Thyroid gland (tissue), 4 donors: ENCODE data around the gene SV2A. TPM values are rescaled to one million over a fixed set of nuclear protein-coding genes. Genes with fewer than 3 reads are reported as not detected.

ENCODE experiments used
- DNase-seq, 2 donors: peaks; one replicate each; pipeline ENCODE4 v3.0.0-alpha.2; 2019
- H3K27ac ChIP-seq, 3 donors: fragments of 200-600 bp; sonication (generic); 1 replicate in 2 of 3; 2 replicates in 1 of 3; pipeline ENCODE4 v1.5.1; 2016 to 2019; ENCODE audit warnings: mild to moderate bottlenecking in 1 of 3, moderate library complexity in 1 of 3
- H3K27me3 ChIP-seq: fragments of 200-600 bp; sonication (generic); one replicate; pipeline ENCODE4 v1.5.1; 2019
- H3K36me3 ChIP-seq, 2 donors: fragments of 200-600 bp; sonication (generic); one replicate each; pipeline ENCODE4 v1.5.1; 2016 to 2019
- H3K4me1 ChIP-seq, 2 donors: fragments of 200-600 bp; sonication (generic); one replicate each; pipeline ENCODE4 v1.5.1; 2017 to 2019
- H3K4me3 ChIP-seq, 3 donors: fragments of 200-600 bp; sonication (generic); replicated peaks in 1 of 3; 1 replicate in 2 of 3; 2 replicates in 1 of 3; pipeline ENCODE4 v1.5.1; 2016; ENCODE audit warnings: mild to moderate bottlenecking in 1 of 3
- H3K9me3 ChIP-seq: fragments of 200-600 bp; sonication (generic); one replicate; pipeline ENCODE4 v1.5.1; 2017
- POLR2A ChIP-seq, 2 donors: fragments of 450-650 bp; IDR thresholded peaks; one replicate each; pipeline ENCODE4 v1.6.1; 2017; ENCODE audit warnings: antibody characterized with exemption in 2 of 2, mild to moderate bottlenecking in 2 of 2, moderate library complexity in 1 of 2
- WGBS, 2 donors: methylation state at CpG; one replicate each; pipeline ENCODE4 v1.1.5; 2017; 5-methylcytosine and 5-hydroxymethylcytosine counted together
- intact Hi-C: fragments of 100-400 bp; cut with DNase I; formaldehyde crosslinking; loops from one replicate; pipeline ENCODE4 v1.15.1; 2023
- total RNA-seq, 4 donors: library from RNA; depleted of rRNA; stranded (reverse); fragments of >200 nt; gene quantifications; one replicate each; pipeline ENCODE4 v1.2.3, GENCODE V29; 2016
- TF ChIP-seq, protein P1 (sequence below), 6 experiments: fragments of 200-600 bp in 3 of 6; fragments of 450-650 bp in 3 of 6; sonication (generic) in 3 of 6; IDR thresholded peaks; one replicate each; pipeline ENCODE4 v1.5.1; 2016 to 2019; ENCODE audit warnings: antibody characterized with exemption in 6 of 6, mild to moderate bottlenecking in 2 of 6, inconsistent platforms in 1 of 6, moderate library complexity in 1 of 6

SV2A gene
- total RNA-seq, 4 donors from 2014 or later = 3.0 to 5.9 (median 4.0) TPM

- no peak for DNase-seq
- 15 to 21% methylated on average over 10 of the region's 10 CpGs for WGBS, 2 donors
- H3K36me3 ChIP-seq = no peaks in the 10 kb centered on the region
- TF ChIP-seq, protein P1, sequence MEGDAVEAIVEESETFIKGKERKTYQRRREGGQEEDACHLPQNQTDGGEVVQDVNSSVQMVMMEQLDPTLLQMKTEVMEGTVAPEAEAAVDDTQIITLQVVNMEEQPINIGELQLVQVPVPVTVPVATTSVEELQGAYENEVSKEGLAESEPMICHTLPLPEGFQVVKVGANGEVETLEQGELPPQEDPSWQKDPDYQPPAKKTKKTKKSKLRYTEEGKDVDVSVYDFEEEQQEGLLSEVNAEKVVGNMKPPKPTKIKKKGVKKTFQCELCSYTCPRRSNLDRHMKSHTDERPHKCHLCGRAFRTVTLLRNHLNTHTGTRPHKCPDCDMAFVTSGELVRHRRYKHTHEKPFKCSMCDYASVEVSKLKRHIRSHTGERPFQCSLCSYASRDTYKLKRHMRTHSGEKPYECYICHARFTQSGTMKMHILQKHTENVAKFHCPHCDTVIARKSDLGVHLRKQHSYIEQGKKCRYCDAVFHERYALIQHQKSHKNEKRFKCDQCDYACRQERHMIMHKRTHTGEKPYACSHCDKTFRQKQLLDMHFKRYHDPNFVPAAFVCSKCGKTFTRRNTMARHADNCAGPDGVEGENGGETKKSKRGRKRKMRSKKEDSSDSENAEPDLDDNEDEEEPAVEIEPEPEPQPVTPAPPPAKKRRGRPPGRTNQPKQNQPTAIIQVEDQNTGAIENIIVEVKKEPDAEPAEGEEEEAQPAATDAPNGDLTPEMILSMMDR (IDR thresholded peaks at IDR 0.05) = no peak
- TF ChIP-seq POLR2A (IDR thresholded peaks at IDR 0.05) = no peak
- H3K4me1 ChIP-seq = peaks cover 0 to 10% of the 10 kb centered on the region in 2 donors
- H3K9me3 ChIP-seq = no peaks in the 10 kb centered on the region
- intact Hi-C loops = no loop called here
- H3K4me3 ChIP-seq = peak overlapping the region in 1 of 3 donors; percentile 45
- H3K27me3 ChIP-seq = no peaks in the 10 kb centered on the region
- no peak overlapping the region for H3K27ac ChIP-seq
Observed at GRCh38 chr1:149916898-149917252, 769 bp downstream of the SV2A start.

- no peak for DNase-seq
- Histone ChIP-seq H3K4me1 (peaks cover 0 to 10% of the 10 kb centered on the region in 2 donors), H3K4me3 (no peak overlapping the region), H3K27ac (no peak overlapping the region), H3K27me3 (no peaks in the 10 kb centered on the region), H3K36me3 (no peaks in the 10 kb centered on the region), H3K9me3 (no peaks in the 10 kb centered on the region)
- WGBS, 2 donors = 26 to 33% methylated on average over 9 of the region's 9 CpGs
- intact Hi-C loops = no loop called here
- TF ChIP-seq, protein P1 (IDR thresholded peaks at IDR 0.05) = no peak
Observed at GRCh38 chr1:149916193-149916897, 1.3 kb downstream of the SV2A start.

DNA sequence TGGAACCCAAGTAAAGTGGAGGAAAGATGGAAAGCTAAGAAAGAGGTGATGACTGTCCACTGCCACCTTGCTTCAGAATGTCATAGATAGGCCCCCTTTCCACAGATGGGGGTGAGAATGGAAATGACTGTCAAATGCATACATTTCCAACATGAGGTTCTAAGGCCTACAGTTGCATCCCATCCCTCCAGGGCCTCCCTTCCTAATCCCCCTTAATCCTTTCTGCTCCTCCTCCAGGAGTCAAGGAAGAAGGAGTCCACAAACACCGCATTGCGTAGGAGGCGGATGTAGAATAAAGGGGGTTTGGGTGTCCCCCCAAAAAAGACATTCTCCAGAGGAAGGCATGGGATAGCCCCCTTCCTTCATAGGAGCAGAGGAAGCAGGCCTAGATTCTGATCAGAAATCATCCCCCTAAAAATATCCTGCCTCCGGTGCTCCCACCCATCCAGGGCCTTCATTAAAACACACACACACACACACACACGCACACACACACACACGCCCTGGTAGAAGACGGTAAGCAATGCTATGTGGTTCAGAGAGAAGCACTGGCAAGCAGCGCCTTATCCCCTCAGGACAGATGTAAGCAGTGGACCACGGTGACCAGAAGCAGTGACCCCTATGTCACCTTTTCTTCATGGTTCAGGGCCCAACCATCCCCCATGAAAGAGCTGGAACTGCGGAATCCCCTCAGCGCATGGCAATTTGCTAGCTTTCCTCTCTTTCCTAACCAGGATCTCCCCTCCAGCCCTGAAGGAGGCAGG lies 2.0 kb downstream of the SV2A start:
- DNase-seq = no peak
- Histone ChIP-seq H3K9me3 (no peaks in the 10 kb centered on the region), H3K4me3 (no peak overlapping the region), H3K27ac (no peak overlapping the region), H3K36me3 (no peaks in the 10 kb centered on the region), H3K4me1 (peaks cover 0 to 10% of the 10 kb centered on the region in 2 donors), H3K27me3 (no peaks in the 10 kb centered on the region)
- intact Hi-C loops = no loop called here
- 82 to 89% methylated on average over 10 to 11 of the region's 11 CpGs for WGBS, 2 donors
- TF ChIP-seq, protein P1 (IDR thresholded peaks at IDR 0.05) = no peak
- TF ChIP-seq POLR2A (IDR thresholded peaks at IDR 0.05) = no peak

- TF ChIP-seq, protein P1 (IDR thresholded peaks at IDR 0.05) = no peak
- TF ChIP-seq POLR2A (IDR thresholded peaks at IDR 0.05) = no peak
- Histone ChIP-seq H3K27me3 (no peaks in the 10 kb centered on the region), H3K4me1 (peaks cover 0 to 10% of the 10 kb centered on the region in 2 donors), H3K4me3 (no peak overlapping the region), H3K9me3 (no peaks in the 10 kb centered on the region), H3K36me3 (no peaks in the 10 kb centered on the region), H3K27ac (no peak overlapping the region)
- intact Hi-C loops = no loop called here
- DNase-seq = no peak
- WGBS, 2 donors = 90 to 95% methylated on average over 1 of the region's 1 CpG
Observed at GRCh38 chr1:149914545-149914944, 3.1 kb downstream of the SV2A start.

GRCh38 chr1:149906570-149907075 lies 11.0 kb downstream of the SV2A start:
- Histone ChIP-seq H3K27me3 (no peaks in the 10 kb centered on the region), H3K27ac (no peak overlapping the region), H3K9me3 (no peaks in the 10 kb centered on the region), H3K36me3 (no peaks in the 10 kb centered on the region), H3K4me1 (no peaks in the 10 kb centered on the region), H3K4me3 (no peak overlapping the region)
- 89 to 92% methylated on average over 10 of the region's 10 CpGs for WGBS, 2 donors
- no peak for DNase-seq
- intact Hi-C loops = no loop called here
- no peak for TF ChIP-seq POLR2A (IDR thresholded peaks at IDR 0.05)
- TF ChIP-seq, protein P1 (IDR thresholded peaks at IDR 0.05) = no peak
